HG02884 (cell line): ENCODE results near the gene PGR.

Experiments
- ATAC-seq: cut with Tn5 transposase; IDR thresholded peaks from one replicate; pipeline ENCODE4 v1.9.1; 2021; ENCODE audit warnings: mild to moderate bottlenecking, moderate library complexity; ENCODE audit not compliant: unreplicated experiment

The PGR gene

GRCh38 chr11:101129203-101129943 is at the start of gene PGR:
TSS of gene PGR (minus strand) at chr11:101129813. CDS start at chr11:101129070, 743 bp downstream.
- ATAC-seq: no peak

- ATAC-seq: no peak
Measured at GRCh38 chr11:101176381-101176780, 46.8 kb upstream of the PGR start.

- no peak for ATAC-seq
Measured at GRCh38 chr11:101169944-101170343, 40.3 kb upstream of the PGR start.

- ATAC-seq: no peak
Measured at GRCh38 chr11:101166038-101166437, 36.4 kb upstream of the PGR start.

- no peak for ATAC-seq
Measured at GRCh38 chr11:101158119-101158518, 28.5 kb upstream of the PGR start.

GRCh38 chr11:101138245-101138930 is 8.8 kb upstream of the PGR start:
- no peak for ATAC-seq

GRCh38 chr11:101133190-101133589 is 3.6 kb upstream of the PGR start:
- ATAC-seq: no peak

- ATAC-seq: no peak
Measured at GRCh38 chr11:101128571-101129202, 926 bp downstream of the PGR start.

- ATAC-seq: no peak
Measured at GRCh38 chr11:101127699-101128570, 1.7 kb downstream of the PGR start.

- no peak for ATAC-seq
Measured at GRCh38 chr11:101127197-101127698, 2.4 kb downstream of the PGR start.

- no peak for ATAC-seq
Measured at GRCh38 chr11:101126551-101127196, 2.9 kb downstream of the PGR start.

GRCh38 chr11:101115671-101116160 is 13.9 kb downstream of the PGR start:
- ATAC-seq: no peak

GRCh38 chr11:101113540-101113939 is 16.1 kb downstream of the PGR start:
- ATAC-seq: no peak

- ATAC-seq: no peak
Measured at GRCh38 chr11:101104716-101105115, 24.9 kb downstream of the PGR start.

- no peak for ATAC-seq
Measured at GRCh38 chr11:101103433-101103832, 26.2 kb downstream of the PGR start.

GRCh38 chr11:101100601-101101000 is 29.0 kb downstream of the PGR start:
- ATAC-seq: no peak

GRCh38 chr11:101096036-101096704 is 33.4 kb downstream of the PGR start:
- ATAC-seq: no peak

- ATAC-seq: no peak
Measured at GRCh38 chr11:101091781-101092180, 37.8 kb downstream of the PGR start.

- no peak for ATAC-seq
Measured at GRCh38 chr11:101090679-101091270, 38.8 kb downstream of the PGR start.
